ENCODE measurements around the gene TMEM51. TPM values are rescaled to one million over a fixed set of nuclear protein-coding genes. Genes with fewer than 3 reads are reported as not detected.
A peak's percentile ranks its signal among the peaks of the same experiment; 100 is the strongest.

TMEM51 gene
- total and polyA plus RNA-seq, 2 experiments from 2014 or later, result 23.8 to 32.7 TPM

DNA sequence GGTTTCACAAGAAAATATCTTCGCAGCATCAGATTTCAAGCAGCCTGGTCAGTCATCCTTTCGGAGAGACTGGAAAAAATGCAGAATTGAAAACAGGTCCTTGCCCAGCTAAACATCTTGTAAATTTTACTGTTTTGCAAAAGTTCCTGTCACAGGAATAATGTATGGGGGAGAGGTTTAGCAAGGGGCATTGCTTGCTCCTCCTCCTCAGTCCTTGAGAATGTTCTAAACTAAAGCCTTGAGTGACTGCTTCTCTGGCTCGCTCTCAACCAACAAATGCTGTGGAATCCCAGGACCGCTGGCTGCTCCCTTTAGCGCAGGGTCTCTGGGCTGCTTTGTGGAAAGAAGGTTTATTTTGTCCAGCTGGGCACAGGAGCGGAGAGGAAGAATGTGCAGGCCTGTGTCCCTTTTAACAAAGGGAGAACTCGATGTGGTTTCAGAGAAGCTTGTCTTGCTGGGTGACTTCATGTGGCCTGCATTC lies 59.8 kb downstream of the TMEM51 start:
- peak overlapping the region; percentile 82 for H3K27ac ChIP-seq
- H3K9me3 ChIP-seq (ENCODE audit: low read depth), result no peaks in the 10 kb centered on the region
- DNase-seq (ENCODE audit: low read depth in 1 of 2, low spot score in 1 of 2), result peak in 1 of 2 donors; percentile 77

DNA sequence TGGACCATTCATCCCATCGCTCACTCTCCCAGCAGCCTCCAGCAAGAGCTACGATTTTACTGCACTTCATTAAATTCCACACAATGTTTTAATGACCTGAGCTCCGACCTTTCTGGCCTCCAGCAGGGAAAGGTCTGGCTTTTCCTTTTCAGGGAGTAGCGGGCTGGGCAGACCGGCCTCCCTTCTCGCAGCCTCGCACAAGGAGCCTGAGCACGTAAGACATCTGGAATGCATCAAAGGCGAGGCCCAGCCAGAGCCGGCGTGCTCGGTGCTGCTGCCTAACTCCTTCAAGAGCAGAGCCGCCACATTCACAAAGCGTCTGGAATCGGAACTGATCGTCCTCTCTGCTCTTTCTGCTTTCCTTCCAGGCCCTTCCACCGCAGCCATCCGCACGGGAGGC lies 61.0 kb downstream of the TMEM51 start:
- Histone ChIP-seq H3K4me3 (no peak overlapping the region), H3K27ac (peak overlapping the region; percentile 80), H3K9me3 (ENCODE audit: low read depth) (no peaks in the 10 kb centered on the region), H3K27me3 (no peaks in the 10 kb centered on the region), H3K4me1 (ENCODE audit: low read depth) (peaks cover 40% of the 10 kb centered on the region), H3K36me3 (peaks cover 8% of the 10 kb centered on the region)
- TF ChIP-seq, protein P1, sequence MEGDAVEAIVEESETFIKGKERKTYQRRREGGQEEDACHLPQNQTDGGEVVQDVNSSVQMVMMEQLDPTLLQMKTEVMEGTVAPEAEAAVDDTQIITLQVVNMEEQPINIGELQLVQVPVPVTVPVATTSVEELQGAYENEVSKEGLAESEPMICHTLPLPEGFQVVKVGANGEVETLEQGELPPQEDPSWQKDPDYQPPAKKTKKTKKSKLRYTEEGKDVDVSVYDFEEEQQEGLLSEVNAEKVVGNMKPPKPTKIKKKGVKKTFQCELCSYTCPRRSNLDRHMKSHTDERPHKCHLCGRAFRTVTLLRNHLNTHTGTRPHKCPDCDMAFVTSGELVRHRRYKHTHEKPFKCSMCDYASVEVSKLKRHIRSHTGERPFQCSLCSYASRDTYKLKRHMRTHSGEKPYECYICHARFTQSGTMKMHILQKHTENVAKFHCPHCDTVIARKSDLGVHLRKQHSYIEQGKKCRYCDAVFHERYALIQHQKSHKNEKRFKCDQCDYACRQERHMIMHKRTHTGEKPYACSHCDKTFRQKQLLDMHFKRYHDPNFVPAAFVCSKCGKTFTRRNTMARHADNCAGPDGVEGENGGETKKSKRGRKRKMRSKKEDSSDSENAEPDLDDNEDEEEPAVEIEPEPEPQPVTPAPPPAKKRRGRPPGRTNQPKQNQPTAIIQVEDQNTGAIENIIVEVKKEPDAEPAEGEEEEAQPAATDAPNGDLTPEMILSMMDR (IDR thresholded peaks at IDR 0.05; ENCODE audit: low read depth, low read length), result no peak
- peak; percentile 62 to 85 for DNase-seq (ENCODE audit: low read depth in 1 of 2, low spot score in 1 of 2)

More for the DNA sequence above, 59.8 kb downstream of the TMEM51 start:
- Histone ChIP-seq H3K4me3 (no peak overlapping the region), H3K27me3 (no peaks in the 10 kb centered on the region), H3K4me1 (ENCODE audit: low read depth) (peaks cover 44% of the 10 kb centered on the region), H3K36me3 (peaks cover 6% of the 10 kb centered on the region)
- TF ChIP-seq, protein P1 (IDR thresholded peaks at IDR 0.05; ENCODE audit: low read depth, low read length), result no peak

- no peaks in the 10 kb centered on the region for H3K27me3 ChIP-seq
- H3K27ac ChIP-seq, result peak overlapping the region; percentile 80
- H3K9me3 ChIP-seq (ENCODE audit: low read depth), result no peaks in the 10 kb centered on the region
- TF ChIP-seq, protein P1 (IDR thresholded peaks at IDR 0.05; ENCODE audit: low read depth, low read length), result no peak
- no peak overlapping the region for H3K4me3 ChIP-seq
- no peak for DNase-seq (ENCODE audit: low read depth in 1 of 2, low spot score in 1 of 2)
- H3K4me1 ChIP-seq (ENCODE audit: low read depth), result peaks cover 39% of the 10 kb centered on the region
- H3K36me3 ChIP-seq, result peaks cover 14% of the 10 kb centered on the region
Observed at GRCh38 chr1:15215116-15215515, 61.6 kb downstream of the TMEM51 start.

GRCh38 chr1:15217654-15218053 lies 64.1 kb downstream of the TMEM51 start:
- DNase-seq (ENCODE audit: low read depth in 1 of 2, low spot score in 1 of 2), result no peak
- H3K27ac ChIP-seq, result no peak overlapping the region
- no peaks in the 10 kb centered on the region for H3K9me3 ChIP-seq (ENCODE audit: low read depth)
- H3K36me3 ChIP-seq, result peaks cover 14% of the 10 kb centered on the region
- TF ChIP-seq, protein P1 (IDR thresholded peaks at IDR 0.05; ENCODE audit: low read depth, low read length), result no peak
- no peak overlapping the region for H3K4me3 ChIP-seq
- no peaks in the 10 kb centered on the region for H3K27me3 ChIP-seq
- peaks cover 30% of the 10 kb centered on the region for H3K4me1 ChIP-seq (ENCODE audit: low read depth)

GRCh38 chr1:15218287-15219279 lies 65.0 kb downstream of the TMEM51 start:
- peaks cover 14% of the 10 kb centered on the region for H3K36me3 ChIP-seq
- TF ChIP-seq, protein P1 (IDR thresholded peaks at IDR 0.05; ENCODE audit: low read depth, low read length), result no peak

More at GRCh38 chr1:15218287-15219279, 65.0 kb downstream of the TMEM51 start:
- no peak overlapping the region for H3K4me3 ChIP-seq
- no peaks in the 10 kb centered on the region for H3K9me3 ChIP-seq (ENCODE audit: low read depth)
- H3K27me3 ChIP-seq, result no peaks in the 10 kb centered on the region
- peak in 1 of 2 donors; percentile 70 for DNase-seq (ENCODE audit: low read depth in 1 of 2, low spot score in 1 of 2)
- peaks cover 21% of the 10 kb centered on the region for H3K4me1 ChIP-seq (ENCODE audit: low read depth)
- no peak overlapping the region for H3K27ac ChIP-seq

Measured in cardiac muscle cell (in vitro differentiated cells and primary cell).